DND-41 (cell line): ENCODE measurements around the gene IMMP1L.

Experiments
- ATAC-seq: fragments of 200-7000 bp; cut with Tn5 transposase; 3 replicates; pipeline ENCODE4 v1.9.1; 2021; ENCODE audit warnings: low read depth; ENCODE audit not compliant: insufficient read depth
- DNase-seq: peaks from one replicate; pipeline ENCODE4 v3.0.0-alpha.2; 2020
- H2AFZ ChIP-seq: 2 replicates; pipeline ENCODE4 v1.6.0; 2012; ENCODE audit warnings: low read depth, low read length
- H3K27ac ChIP-seq: 2 replicates; pipeline ENCODE4 v1.5.1; 2012; ENCODE audit warnings: low read length, inconsistent platforms
- H3K27me3 ChIP-seq: fragments of 200-600 bp; sonication (generic); 2 replicates; pipeline ENCODE4 v1.6.0; 2012; ENCODE audit warnings: low read length, mild to moderate bottlenecking, inconsistent platforms; ENCODE audit not compliant: insufficient read depth, poor library complexity
- H3K36me3 ChIP-seq: 2 replicates; pipeline ENCODE4 v1.5.1; 2012; ENCODE audit warnings: low read length, inconsistent platforms; ENCODE audit not compliant: insufficient read depth
- H3K4me1 ChIP-seq: 2 replicates; pipeline ENCODE4 v1.5.1; 2012; ENCODE audit warnings: mild to moderate bottlenecking, low read length; ENCODE audit not compliant: insufficient read depth
- H3K4me2 ChIP-seq: 2 replicates; pipeline ENCODE4 v1.6.0; 2012; ENCODE audit warnings: mild to moderate bottlenecking, moderate library complexity, low read length, inconsistent platforms; ENCODE audit not compliant: insufficient read depth
- H3K4me3 ChIP-seq, 2 experiments: fragments of 200-600 bp in 1 of 2; shearing (Covaris generic) in 1 of 2; 2 replicates each; pipeline ENCODE4 v1.5.1; 2012 to 2016; ENCODE audit warnings: inconsistent platforms in 2 of 2, low read length in 2 of 2, mild to moderate bottlenecking in 2 of 2, low read depth in 1 of 2, moderate library complexity in 1 of 2
- H3K79me2 ChIP-seq: 2 replicates; pipeline ENCODE4 v1.6.0; 2012; ENCODE audit warnings: low read length, inconsistent platforms; ENCODE audit not compliant: insufficient read depth
- H3K9ac ChIP-seq: 2 replicates; pipeline ENCODE4 v1.6.0; 2012; ENCODE audit warnings: low read depth, mild to moderate bottlenecking, inconsistent platforms, low read length, moderate library complexity
- H3K9me3 ChIP-seq: 2 replicates; pipeline ENCODE4 v1.5.1; 2012; ENCODE audit warnings: low read length, moderate library complexity, mild to moderate bottlenecking, inconsistent platforms; ENCODE audit not compliant: insufficient read depth, severe bottlenecking
- H4K20me1 ChIP-seq: 2 replicates; pipeline ENCODE4 v1.6.0; 2012; ENCODE audit warnings: low read length; ENCODE audit not compliant: insufficient read depth
- EZH2 ChIP-seq: IDR thresholded peaks from 3 replicates; pipeline ENCODE4 v1.6.1; 2012; ENCODE audit warnings: borderline replicate concordance, low read depth, mild to moderate bottlenecking, moderate library complexity, low read length, inconsistent platforms; ENCODE audit not compliant: severe bottlenecking
- TF ChIP-seq, protein P1 (sequence below): IDR thresholded peaks from 2 replicates; pipeline ENCODE4 v1.5.1; 2012; ENCODE audit warnings: borderline replicate concordance, low read length, moderate library complexity, mild to moderate bottlenecking; ENCODE audit not compliant: poor library complexity, severe bottlenecking; ENCODE audit errors: extremely low read depth

IMMP1L gene

GRCh38 chr11:31441296-31441695 lies 68.1 kb downstream of the IMMP1L start:
- H3K9ac ChIP-seq: no peak overlapping the region
- no peaks in the 10 kb centered on the region for H3K27me3 ChIP-seq
- H3K4me1 ChIP-seq: 0 out of 2 replicates have a peak, but pooled peaks cover 3% of the 10 kb centered on the region
- no peak for TF ChIP-seq EZH2
- TF ChIP-seq, protein P1, sequence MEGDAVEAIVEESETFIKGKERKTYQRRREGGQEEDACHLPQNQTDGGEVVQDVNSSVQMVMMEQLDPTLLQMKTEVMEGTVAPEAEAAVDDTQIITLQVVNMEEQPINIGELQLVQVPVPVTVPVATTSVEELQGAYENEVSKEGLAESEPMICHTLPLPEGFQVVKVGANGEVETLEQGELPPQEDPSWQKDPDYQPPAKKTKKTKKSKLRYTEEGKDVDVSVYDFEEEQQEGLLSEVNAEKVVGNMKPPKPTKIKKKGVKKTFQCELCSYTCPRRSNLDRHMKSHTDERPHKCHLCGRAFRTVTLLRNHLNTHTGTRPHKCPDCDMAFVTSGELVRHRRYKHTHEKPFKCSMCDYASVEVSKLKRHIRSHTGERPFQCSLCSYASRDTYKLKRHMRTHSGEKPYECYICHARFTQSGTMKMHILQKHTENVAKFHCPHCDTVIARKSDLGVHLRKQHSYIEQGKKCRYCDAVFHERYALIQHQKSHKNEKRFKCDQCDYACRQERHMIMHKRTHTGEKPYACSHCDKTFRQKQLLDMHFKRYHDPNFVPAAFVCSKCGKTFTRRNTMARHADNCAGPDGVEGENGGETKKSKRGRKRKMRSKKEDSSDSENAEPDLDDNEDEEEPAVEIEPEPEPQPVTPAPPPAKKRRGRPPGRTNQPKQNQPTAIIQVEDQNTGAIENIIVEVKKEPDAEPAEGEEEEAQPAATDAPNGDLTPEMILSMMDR: no peak
- no peaks in the 10 kb centered on the region for H3K9me3 ChIP-seq
- H2AFZ ChIP-seq: no peak overlapping the region
- no peak overlapping the region for H3K4me2 ChIP-seq
- no peaks in the 10 kb centered on the region for H3K36me3 ChIP-seq
- no peaks in the 10 kb centered on the region for H3K79me2 ChIP-seq
- no peak overlapping the region for H3K4me3 ChIP-seq
- DNase-seq (no peak), ATAC-seq (no peak)
- H4K20me1 ChIP-seq: 0 out of 2 replicates have a peak, but pooled peaks cover 3% of the 10 kb centered on the region
- H3K27ac ChIP-seq: no peak overlapping the region

GRCh38 chr11:31437742-31438435 lies 71.5 kb downstream of the IMMP1L start:
- ATAC-seq (peak; percentile 38; the same call in 2 of the 3 replicates), DNase-seq (peak; percentile 8)
- Histone ChIP-seq H3K79me2 (no peaks in the 10 kb centered on the region), H2AFZ (no peak overlapping the region), H3K27ac (no peak overlapping the region), H3K9me3 (no peaks in the 10 kb centered on the region), H3K36me3 (no peaks in the 10 kb centered on the region), H3K4me1 (0 out of 2 replicates have a peak, but pooled peaks cover 3% of the 10 kb centered on the region), H4K20me1 (no peaks in the 10 kb centered on the region), H3K4me2 (no peak overlapping the region), H3K9ac (no peak overlapping the region), H3K27me3 (no peaks in the 10 kb centered on the region), H3K4me3 (no peak overlapping the region)
- no peak for TF ChIP-seq EZH2
- TF ChIP-seq, protein P1: no peak

DNA sequence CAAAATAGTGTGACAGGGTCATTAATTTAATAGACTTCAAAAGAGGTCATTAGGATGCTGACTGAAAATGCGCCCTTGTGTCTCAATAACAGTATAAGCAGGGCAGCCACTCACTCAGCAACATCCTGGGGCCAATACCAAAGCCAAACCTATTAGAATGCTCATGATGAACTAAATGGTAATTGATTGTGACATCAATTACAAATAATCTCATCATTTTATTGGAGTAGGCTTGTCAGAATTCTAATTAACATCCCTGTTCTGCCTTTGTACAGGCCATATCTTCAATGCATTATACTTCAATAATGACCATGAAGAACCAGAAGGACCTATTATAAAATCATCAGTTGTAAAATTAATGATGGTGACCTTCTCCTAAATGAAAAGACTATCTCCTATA lies 75.6 kb downstream of the IMMP1L start:
- no peak overlapping the region for H3K4me2 ChIP-seq
- TF ChIP-seq, protein P1: no peak
- no peak for TF ChIP-seq EZH2
- no peak overlapping the region for H2AFZ ChIP-seq
- H3K9ac ChIP-seq: no peak overlapping the region
- H4K20me1 ChIP-seq: no peaks in the 10 kb centered on the region
- no peak overlapping the region for H3K4me3 ChIP-seq
- H3K9me3 ChIP-seq: no peaks in the 10 kb centered on the region
- H3K27me3 ChIP-seq: no peaks in the 10 kb centered on the region
- H3K36me3 ChIP-seq: peaks cover 13% of the 10 kb centered on the region; the same call in 1 of the 2 replicates
- H3K4me1 ChIP-seq: 0 out of 2 replicates have a peak, but pooled peaks cover 3% of the 10 kb centered on the region
- no peaks in the 10 kb centered on the region for H3K79me2 ChIP-seq
- no peak overlapping the region for H3K27ac ChIP-seq
- DNase-seq (no peak), ATAC-seq (no peak)
